Brain microvascular endothelial cell (primary cell): ENCODE data around the gene SIM1.
"Not testable (repeated sequence)": the region's sequence is repeated elsewhere in the genome, so short reads cannot be mapped to it uniquely, and the experiment has no call there.

Experiments
- DNase-seq: peaks from one replicate; pipeline ENCODE4 v3.0.0-alpha.2; 2020
- H3K27ac ChIP-seq: fragments of 250-450 bp; sonication (Bioruptor Pico); 2 replicates; pipeline ENCODE4 v1.5.1; 2020; ENCODE audit warnings: mild to moderate bottlenecking, moderate library complexity
- H3K27me3 ChIP-seq: fragments of 250-450 bp; sonication (Bioruptor Pico); replicated peaks from 2 replicates; pipeline ENCODE4 v1.5.1; 2020; ENCODE audit warnings: mild to moderate bottlenecking
- H3K36me3 ChIP-seq: fragments of 250-450 bp; sonication (Bioruptor Pico); replicated peaks from 2 replicates; pipeline ENCODE4 v1.5.1; 2020; ENCODE audit warnings: mild to moderate bottlenecking
- H3K4me3 ChIP-seq: 2 replicates; pipeline ENCODE4 v1.5.1; 2011; ENCODE audit warnings: low read depth, mild to moderate bottlenecking, control low read depth, low read length, moderate library complexity
- CTCF ChIP-seq: IDR thresholded peaks from 2 replicates; pipeline ENCODE4 v1.5.1; 2011; ENCODE audit warnings: low read depth, mild to moderate bottlenecking, moderate library complexity, low read length, control low read depth, inconsistent platforms; ENCODE audit errors: missing control alignments
- in situ Hi-C: cut with HindIII; loops from 2 replicates; pipeline ENCODE4 v1.10.0; 2017; ENCODE audit warnings: low sequenced_read_pairs, low pct_ligation_motif_present

Gene SIM1

GRCh38 chr6:100370265-100370664 is 94.5 kb downstream of the SIM1 start:
- H3K27me3 ChIP-seq = no peaks in the 10 kb centered on the region

GRCh38 chr6:100366419-100366818 is 98.3 kb downstream of the SIM1 start:
- in situ Hi-C loops = no loop called here
- peak; percentile 29 for DNase-seq
- Histone ChIP-seq H3K27me3 (no peaks in the 10 kb centered on the region), H3K4me3 (no peak overlapping the region), H3K27ac (no peak overlapping the region), H3K36me3 (no peaks in the 10 kb centered on the region)
- no peak for TF ChIP-seq CTCF

More at GRCh38 chr6:100370265-100370664, 94.5 kb downstream of the SIM1 start:
- in situ Hi-C loops = no loop called here
- Histone ChIP-seq H3K27ac (no peak overlapping the region), H3K4me3 (no peak overlapping the region), H3K36me3 (no peaks in the 10 kb centered on the region)
- no peak for DNase-seq
- peak; percentile 24 for TF ChIP-seq CTCF

- H3K27me3 ChIP-seq = no peaks in the 10 kb centered on the region
- no peaks in the 10 kb centered on the region for H3K36me3 ChIP-seq
- TF ChIP-seq CTCF = no peak
- in situ Hi-C loops = no loop called here
- no peak for DNase-seq
- H3K27ac ChIP-seq = no peak overlapping the region
- no peak overlapping the region for H3K4me3 ChIP-seq
Observed at GRCh38 chr6:100363651-100364050, 101.1 kb downstream of the SIM1 start.

GRCh38 chr6:100354736-100355641 is 109.7 kb downstream of the SIM1 start:
- in situ Hi-C loops, DNase-seq, H3K27ac ChIP-seq, H3K36me3 ChIP-seq, H3K4me3 ChIP-seq, H3K27me3 ChIP-seq: not testable (repeated sequence)

GRCh38 chr6:100353276-100354015 is 111.3 kb downstream of the SIM1 start:
- DNase-seq = peak; percentile 68

More at GRCh38 chr6:100353276-100354015, 111.3 kb downstream of the SIM1 start:
- in situ Hi-C loops = no loop called here
- Histone ChIP-seq H3K4me3 (no peak overlapping the region), H3K27ac (no peak overlapping the region), H3K27me3 (no peaks in the 10 kb centered on the region), H3K36me3 (no peaks in the 10 kb centered on the region)
- TF ChIP-seq CTCF = no peak
